ENCODE measurements around the gene ESRRB.

The ESRRB gene

GRCh38 chr14:76328457-76329137, 47.3 kb upstream of the ESRRB start:
- Histone ChIP-seq H3K27ac (ENCODE audit: extremely low read depth, low read depth, low read length) (no peak overlapping the region), H3K4me3 (ENCODE audit: low read depth, low read length) (no peak overlapping the region), H3K4me1 (ENCODE audit: control insufficient read depth, insufficient read depth, low read length) (no peaks in the 10 kb centered on the region; the same call in 1 of the 2 replicates), H3K36me3 (ENCODE audit: control insufficient read depth in 2 of 2, insufficient read depth in 1 of 2, low read length in 2 of 2) (no peaks in the 10 kb centered on the region), H3K9me3 (ENCODE audit: control insufficient read depth, insufficient read depth, low read depth, low read length) (no peaks in the 10 kb centered on the region)
- TF ChIP-seq ZBTB21 (tag by site-specific recombination; IDR thresholded peaks at IDR 0.05) (no peak), ZBTB8A (tag by site-specific recombination; IDR thresholded peaks at IDR 0.05) (no peak), MEIS1 (CRISPR knock-in tag; IDR thresholded peaks at IDR 0.05; ENCODE audit: borderline replicate concordance) (no peak), ZNF664 (tag by site-specific recombination; IDR thresholded peaks at IDR 0.05) (peak; percentile 71; the same call in 1 of the 2 replicates)
- CTCF ChIA-PET, result interaction anchor here (0.9 to 1.2 kb wide), 2 partner anchors 18 to 59 kb away, joined by 3 to 5 read pairs; no protein-coding TSS in a partner anchor
- POLR2A ChIA-PET, result interaction anchor here (0.6 kb wide), 1 partner anchor 415 kb away, joined by 3 read pairs; no protein-coding TSS in a partner anchor

- POLR2A ChIA-PET, result no interaction called here
- no peak overlapping the region; the same call in 1 of the 2 replicates for H3K27ac ChIP-seq (ENCODE audit: extremely low read depth, low read depth, low read length)
- H3K36me3 ChIP-seq (ENCODE audit: control insufficient read depth in 2 of 2, insufficient read depth in 1 of 2, low read length in 2 of 2), result no peaks in the 10 kb centered on the region
- CTCF ChIA-PET, result interaction anchor here (0.9 to 1.2 kb wide), 2 partner anchors 18 to 58 kb away, joined by 3 to 5 read pairs; no protein-coding TSS in a partner anchor
- no peaks in the 10 kb centered on the region; the same call in 1 of the 2 replicates for H3K4me1 ChIP-seq (ENCODE audit: control insufficient read depth, insufficient read depth, low read length)
- H3K4me3 ChIP-seq (ENCODE audit: low read depth, low read length), result no peak overlapping the region
- no peaks in the 10 kb centered on the region for H3K9me3 ChIP-seq (ENCODE audit: control insufficient read depth, insufficient read depth, low read depth, low read length)
- no peak for TF ChIP-seq SETDB1 (IDR thresholded peaks at IDR 0.05; ENCODE audit: insufficient read length, low read length)
- peak; percentile 53; the same call in 1 of the 2 replicates for TF ChIP-seq ZBTB20 (tag by site-specific recombination; IDR thresholded peaks at IDR 0.05)
- no peak for TF ChIP-seq ZNF654 (tag by site-specific recombination; IDR thresholded peaks at IDR 0.05; ENCODE audit: low read depth)
- TF ChIP-seq ZNF510 (tag by site-specific recombination; IDR thresholded peaks at IDR 0.05; ENCODE audit: insufficient replicate concordance), result no peak
- peak; percentile 74 for TF ChIP-seq ZNF768 (tag by site-specific recombination; IDR thresholded peaks at IDR 0.05)
- TF ChIP-seq WT1 (tag by site-specific recombination; IDR thresholded peaks at IDR 0.05), result peak; percentile 69
- no peak for TF ChIP-seq HOXC10 (CRISPR knock-in tag; IDR thresholded peaks at IDR 0.05)
- no peak for TF ChIP-seq ZNF24 (tag by site-specific recombination; IDR thresholded peaks at IDR 0.05)
- TF ChIP-seq ZNF792 (tag by site-specific recombination; IDR thresholded peaks at IDR 0.05), result no peak
- no peak for TF ChIP-seq ZNF426 (tag by site-specific recombination; IDR thresholded peaks at IDR 0.05)
- TF ChIP-seq ZBTB26 (tag by site-specific recombination; optimal IDR thresholded peaks at IDR 0.05), result peak; percentile 35
- peak; percentile 37; the same call in 1 of the 2 replicates for TF ChIP-seq ZNF335 (tag by site-specific recombination; conservative IDR thresholded peaks at IDR 0.05)
- 0 out of 2 replicates have a peak, but pooled peaks have one; percentile 26 for TF ChIP-seq ZSCAN4 (tag by site-specific recombination; IDR thresholded peaks at IDR 0.05)
- TF ChIP-seq ZNF311 (tag by site-specific recombination; IDR thresholded peaks at IDR 0.05; ENCODE audit: borderline replicate concordance), result no peak
- TF ChIP-seq HIC1 (tag by site-specific recombination; IDR thresholded peaks at IDR 0.05), result 0 out of 2 replicates have a peak, but pooled peaks have one; percentile 34
- TF ChIP-seq YY2 (tag by site-specific recombination; IDR thresholded peaks at IDR 0.05), result no peak
- no peak for TF ChIP-seq ZNF112 (tag by site-specific recombination; IDR thresholded peaks at IDR 0.05)
- no peak for TF ChIP-seq ZNF169 (tag by site-specific recombination; IDR thresholded peaks at IDR 0.05)
- no peak for TF ChIP-seq ZNF560 (tag by site-specific recombination; IDR thresholded peaks at IDR 0.05; ENCODE audit: borderline replicate concordance)
- peak; percentile 50; the same call in 1 of the 2 replicates for TF ChIP-seq ZNF398 (tag by site-specific recombination; IDR thresholded peaks at IDR 0.05)
These were observed 46.6 kb upstream of the ESRRB start for GRCh38 chr14:76329154-76329928.
